CD4-positive, alpha-beta T cell (primary cell): Measurements from ENCODE around the gene PTPRN2. TPM values are rescaled to one million over a fixed set of nuclear protein-coding genes. Genes with fewer than 3 reads are reported as not detected.

Experiments
- ATAC-seq: fragments of 200-7000 bp; cut with Tn5 transposase; one replicate; pipeline ENCODE4 v1.10.0; 2022; ENCODE audit warnings: mild to moderate bottlenecking; ENCODE audit not compliant: poor library complexity
- CTCF ChIA-PET: fragments of 350-600 bp; sonication (Branson Sonifier 250); formaldehyde crosslinking; loops from one replicate; lab custom pipeline; 2021; ENCODE audit warnings: antibody characterized with exemption, inconsistent platforms; lab: Charles Lee
- POLR2A ChIA-PET: fragments of 350-600 bp; sonication (Branson Sonifier 250); formaldehyde crosslinking; loops from one replicate; lab custom pipeline; 2021; ENCODE audit warnings: antibody characterized with exemption, inconsistent platforms; lab: Charles Lee
- DNase-seq, 14 experiments: peaks; one replicate each; pipeline ENCODE4 v3.0.0-alpha.2; 2013 to 2020; ENCODE audit warnings: mixed read lengths in 2 of 14
- H3K27ac ChIP-seq, 2 donors: one replicate each; pipeline versions ENCODE4 v1.5.1 to v1.7.0; 2013; ENCODE audit warnings: low read length in 2 of 2, low read depth in 1 of 2, mild to moderate bottlenecking in 1 of 2
- H3K27me3 ChIP-seq, 2 experiments: 1 replicate in 1 of 2; 2 replicates in 1 of 2; pipeline versions ENCODE4 v1.6.1 to v1.7.0; 2013; ENCODE audit warnings: low read length in 2 of 2, control low read depth in 1 of 2, mild to moderate bottlenecking in 1 of 2, moderate library complexity in 1 of 2; ENCODE audit not compliant: insufficient read depth in 2 of 2, control insufficient read depth in 1 of 2
- H3K36me3 ChIP-seq: one replicate; pipeline ENCODE4 v1.6.1; 2013; ENCODE audit warnings: low read length, control low read depth; ENCODE audit not compliant: insufficient read depth
- H3K4me1 ChIP-seq: one replicate; pipeline ENCODE4 v1.6.1; 2013; ENCODE audit warnings: low read length, control low read depth; ENCODE audit not compliant: insufficient read depth
- H3K4me3 ChIP-seq: one replicate; pipeline ENCODE4 v1.5.1; 2013; ENCODE audit warnings: mild to moderate bottlenecking, low read length, moderate library complexity
- H3K9me3 ChIP-seq, 2 experiments: 1 replicate in 1 of 2; 2 replicates in 1 of 2; pipeline versions ENCODE4 v1.6.1 to v1.7.0; 2013; ENCODE audit warnings: low read length in 2 of 2, mild to moderate bottlenecking in 2 of 2, control low read depth in 1 of 2, moderate library complexity in 1 of 2; ENCODE audit not compliant: control insufficient read depth in 1 of 2, insufficient read depth in 1 of 2
- H3K27ac Mint-ChIP-seq: one replicate; pipeline ENCODE4 v1.8.0; 2020; ENCODE audit warnings: mixed read lengths
- H3K27me3 Mint-ChIP-seq: one replicate; pipeline ENCODE4 v1.8.0; 2021; ENCODE audit warnings: mixed read lengths
- H3K36me3 Mint-ChIP-seq: one replicate; pipeline ENCODE4 v1.8.0; 2021; ENCODE audit warnings: low read depth, mixed read lengths
- H3K4me1 Mint-ChIP-seq: one replicate; pipeline ENCODE4 v1.8.0; 2021; ENCODE audit warnings: low read depth, mixed read lengths
- H3K4me3 Mint-ChIP-seq: one replicate; pipeline ENCODE4 v1.8.0; 2020; ENCODE audit warnings: mild to moderate bottlenecking, mixed read lengths
- H3K9me3 Mint-ChIP-seq: one replicate; pipeline ENCODE4 v1.8.0; 2020; ENCODE audit warnings: mixed read lengths
- CTCF ChIP-seq: fragments of 200-600 bp; IDR thresholded peaks from one replicate; pipeline ENCODE4 v1.8.0; 2022; ENCODE audit warnings: antibody characterized with exemption, mild to moderate bottlenecking
- intact Hi-C, 2 experiments: fragments of 100-400 bp; cut with DNase I in 1 of 2; cut with micrococcal nuclease in 1 of 2; formaldehyde crosslinking; loops; one replicate each; pipeline versions ENCODE4 v1.15.1 to v1.9.0; 2023 to 2025; cut with DNase I, micrococcal nuclease
- total RNA-seq, 174 experiments: library from RNA in 2 of 174; stranded (reverse) in 2 of 174; gene quantifications; one replicate each; pipeline ENCODE4 v1.2.3 and lab custom pipeline; 2021 to 2026

The PTPRN2 gene
- total RNA-seq, 2 experiments from 2014 or later, result 0.34 to 0.44 TPM

- intact Hi-C loops, result loop anchor here in 1 of 2 experiments (10.0 kb wide), 1 partner anchor 284 kb away; no protein-coding TSS in a partner anchor
- H3K27me3 ChIP-seq, result peaks cover 0 to 5% of the 10 kb centered on the region in 2 experiments
- H3K4me1 Mint-ChIP-seq, result no peaks in the 10 kb centered on the region
- no peak overlapping the region for H3K27ac ChIP-seq
- CTCF ChIA-PET, result no interaction called here
- no peak for TF ChIP-seq CTCF
- POLR2A ChIA-PET, result no interaction called here
- no peaks in the 10 kb centered on the region for H3K4me1 ChIP-seq
- DNase-seq (no peak), ATAC-seq (no peak)
- H3K4me3 ChIP-seq, result no peak overlapping the region
- peaks cover 10% of the 10 kb centered on the region for H3K27me3 Mint-ChIP-seq
- no peaks in the 10 kb centered on the region for H3K36me3 Mint-ChIP-seq
- H3K27ac Mint-ChIP-seq, result no peak overlapping the region
- no peak overlapping the region for H3K4me3 Mint-ChIP-seq
- no peaks in the 10 kb centered on the region for H3K36me3 ChIP-seq
- no peaks in the 10 kb centered on the region for H3K9me3 Mint-ChIP-seq
- H3K9me3 ChIP-seq, result peaks cover 0 to 14% of the 10 kb centered on the region in 2 experiments
These were observed 868.5 kb downstream of the PTPRN2 start for GRCh38 chr7:157719008-157719682.

GRCh38 chr7:157718303-157719007, 869.2 kb downstream of the PTPRN2 start:
- no peaks in the 10 kb centered on the region for H3K36me3 Mint-ChIP-seq
- DNase-seq, result no peak
- peaks cover 3% of the 10 kb centered on the region for H3K27me3 Mint-ChIP-seq
- H3K4me1 Mint-ChIP-seq, result no peaks in the 10 kb centered on the region
- no peak overlapping the region for H3K4me3 ChIP-seq
- peaks cover 0 to 4% of the 10 kb centered on the region in 2 experiments for H3K27me3 ChIP-seq
- POLR2A ChIA-PET, result no interaction called here
- no peak overlapping the region for H3K4me3 Mint-ChIP-seq
- H3K27ac Mint-ChIP-seq, result no peak overlapping the region
- H3K9me3 Mint-ChIP-seq, result no peaks in the 10 kb centered on the region
- H3K36me3 ChIP-seq, result no peaks in the 10 kb centered on the region
- CTCF ChIA-PET, result no interaction called here
- no peak for ATAC-seq
- no peak for TF ChIP-seq CTCF
- H3K4me1 ChIP-seq, result no peaks in the 10 kb centered on the region
- intact Hi-C loops, result loop anchor here in 1 of 2 experiments (10.0 kb wide), 1 partner anchor 284 kb away; no protein-coding TSS in a partner anchor
- peaks cover 0 to 14% of the 10 kb centered on the region in 2 experiments for H3K9me3 ChIP-seq
- no peak overlapping the region for H3K27ac ChIP-seq

- no peaks in the 10 kb centered on the region for H3K4me1 ChIP-seq
- no peaks in the 10 kb centered on the region for H3K9me3 Mint-ChIP-seq
- H3K27me3 ChIP-seq, result peaks cover 0 to 2% of the 10 kb centered on the region in 2 experiments
- H3K27me3 Mint-ChIP-seq, result no peaks in the 10 kb centered on the region
- H3K36me3 Mint-ChIP-seq, result no peaks in the 10 kb centered on the region
- no peak overlapping the region for H3K27ac Mint-ChIP-seq
- H3K4me1 Mint-ChIP-seq, result no peaks in the 10 kb centered on the region
- no peak for DNase-seq
- no peak for ATAC-seq
- TF ChIP-seq CTCF, result no peak
- no peak overlapping the region for H3K4me3 ChIP-seq
- ChIA-PET POLR2A (no interaction called here), CTCF (no interaction called here)
- no peak overlapping the region for H3K4me3 Mint-ChIP-seq
- intact Hi-C loops, result loop anchor here in 1 of 2 experiments (10.0 kb wide), 1 partner anchor 283 kb away; no protein-coding TSS in a partner anchor
- H3K9me3 ChIP-seq, result peaks cover 0 to 17% of the 10 kb centered on the region in 2 experiments
- H3K27ac ChIP-seq, result no peak overlapping the region
- H3K36me3 ChIP-seq, result no peaks in the 10 kb centered on the region
These were observed 870.1 kb downstream of the PTPRN2 start for GRCh38 chr7:157717211-157718174.
